Neural progenitor cell (in vitro differentiated cells): Measurements from ENCODE around the gene PPP1R8. TPM values are rescaled to one million over a fixed set of nuclear protein-coding genes. Genes with fewer than 3 reads are reported as not detected.

Experiments used
- DNase-seq: peaks from one replicate; pipeline ENCODE4 v3.0.0-alpha.2; 2016; ENCODE audit warnings: low spot score
- H2AFZ ChIP-seq: fragments of 200-600 bp; sonication (generic); replicated peaks from 2 replicates; pipeline ENCODE4 v1.6.1; 2016; ENCODE audit warnings: antibody characterized with exemption
- H3F3A ChIP-seq: fragments of 200-600 bp; sonication (generic); 2 replicates; pipeline ENCODE4 v1.6.1; 2016; ENCODE audit warnings: antibody characterized with exemption, low read depth
- H3K27ac ChIP-seq: fragments of 200-600 bp; sonication (generic); 2 replicates; pipeline ENCODE4 v1.5.1; 2016; ENCODE audit warnings: mild to moderate bottlenecking
- H3K27me3 ChIP-seq: fragments of 200-600 bp; sonication (generic); 2 replicates; pipeline ENCODE4 v1.6.1; 2016; ENCODE audit warnings: mild to moderate bottlenecking, moderate library complexity
- H3K36me3 ChIP-seq: fragments of 200-600 bp; sonication (generic); 2 replicates; pipeline ENCODE4 v1.5.1; 2016
- H3K4me1 ChIP-seq: fragments of 200-600 bp; sonication (generic); 2 replicates; pipeline ENCODE4 v1.6.1; 2016; ENCODE audit warnings: mixed run types
- H3K4me2 ChIP-seq: fragments of 200-600 bp; sonication (generic); 2 replicates; pipeline ENCODE4 v1.6.1; 2016
- H3K4me3 ChIP-seq: fragments of 200-600 bp; sonication (generic); 2 replicates; pipeline ENCODE4 v1.5.1; 2016
- H3K79me2 ChIP-seq: fragments of 200-600 bp; sonication (generic); 2 replicates; pipeline ENCODE4 v1.6.1; 2016; ENCODE audit warnings: low read depth
- H3K9ac ChIP-seq: fragments of 200-600 bp; sonication (generic); 2 replicates; pipeline ENCODE4 v1.6.1; 2016
- H3K9me3 ChIP-seq: fragments of 200-600 bp; sonication (generic); 2 replicates; pipeline ENCODE4 v1.5.1; 2016; ENCODE audit warnings: low read depth
- H4K20me1 ChIP-seq: fragments of 200-600 bp; sonication (generic); 2 replicates; pipeline ENCODE4 v1.6.1; 2016; ENCODE audit warnings: low read depth
- H3K27ac Mint-ChIP-seq: 3 replicates; pipeline ENCODE4 v1.8.0; 2021; ENCODE audit warnings: mixed read lengths
- H3K27me3 Mint-ChIP-seq: 2 replicates; pipeline ENCODE4 v1.8.0; 2022; ENCODE audit warnings: low read depth, mild to moderate bottlenecking, inconsistent platforms, moderate library complexity, mixed read lengths; ENCODE audit not compliant: insufficient read depth
- H3K36me3 Mint-ChIP-seq: 3 replicates; pipeline ENCODE4 v1.8.0; 2021; ENCODE audit warnings: mixed read lengths
- H3K4me1 Mint-ChIP-seq: 3 replicates; pipeline ENCODE4 v1.8.0; 2021; ENCODE audit warnings: mixed read lengths
- H3K4me3 Mint-ChIP-seq: 3 replicates; pipeline ENCODE4 v1.8.0; 2021; ENCODE audit warnings: mild to moderate bottlenecking, moderate library complexity, mixed read lengths
- H3K9me3 Mint-ChIP-seq: 3 replicates; pipeline ENCODE4 v1.8.0; 2020; ENCODE audit warnings: mixed read lengths
- CTCF ChIP-seq: fragments of 200-600 bp; sonication (generic); IDR thresholded peaks from 2 replicates; pipeline ENCODE4 v1.5.1; 2017; ENCODE audit warnings: antibody characterized with exemption, mild to moderate bottlenecking
- EZH2 ChIP-seq: fragments of 200-600 bp; sonication (generic); IDR thresholded peaks from 2 replicates; pipeline ENCODE4 v1.6.1; 2017; ENCODE audit warnings: antibody characterized with exemption, mild to moderate bottlenecking, moderate library complexity
- EZH2phosphoT487 ChIP-seq: fragments of 200-600 bp; sonication (generic); IDR thresholded peaks from 2 replicates; pipeline ENCODE4 v1.6.1; 2017; ENCODE audit warnings: antibody characterized with exemption
- total RNA-seq: library from RNA; depleted of rRNA; stranded (reverse); fragments of >200 nt; gene quantifications from 2 replicates; pipeline ENCODE4 v1.2.3, GENCODE V29; 2015; ENCODE audit warnings: low replicate concordance

The PPP1R8 gene
- total RNA-seq, 1 donor from 2014 or later = 61.2 TPM

GRCh38 chr1:27809883-27810282 is 20.7 kb upstream of the PPP1R8 start:
- Histone ChIP-seq H3K27me3 (no peaks in the 10 kb centered on the region), H3K9me3 (no peaks in the 10 kb centered on the region), H3K4me1 (no peaks in the 10 kb centered on the region), H3K4me3 (no peak overlapping the region), H3K27ac (no peak overlapping the region), H4K20me1 (peaks cover 3% of the 10 kb centered on the region), H3F3A (no peaks in the 10 kb centered on the region), H3K4me2 (no peak overlapping the region), H3K9ac (no peak overlapping the region), H3K36me3 (no peaks in the 10 kb centered on the region), H2AFZ (no peak overlapping the region), H3K79me2 (no peaks in the 10 kb centered on the region)
- Mint-ChIP-seq H3K27me3 (peaks cover 4% of the 10 kb centered on the region), H3K27ac (no peak overlapping the region), H3K4me3 (no peak overlapping the region), H3K36me3 (peaks cover 2% of the 10 kb centered on the region), H3K9me3 (no peaks in the 10 kb centered on the region), H3K4me1 (no peaks in the 10 kb centered on the region)
- no peak for DNase-seq
- TF ChIP-seq EZH2phosphoT487 (no peak), EZH2 (no peak), CTCF (no peak)

- Histone ChIP-seq H3K9ac (peak overlapping the region; percentile 5), H3K36me3 (no peaks in the 10 kb centered on the region), H3F3A (no peaks in the 10 kb centered on the region), H3K27me3 (no peaks in the 10 kb centered on the region), H3K4me2 (no peak overlapping the region), H4K20me1 (peaks cover 3% of the 10 kb centered on the region), H3K27ac (no peak overlapping the region), H3K9me3 (no peaks in the 10 kb centered on the region), H3K4me1 (no peaks in the 10 kb centered on the region), H2AFZ (no peak overlapping the region), H3K79me2 (no peaks in the 10 kb centered on the region), H3K4me3 (no peak overlapping the region)
- no peak for TF ChIP-seq EZH2
- TF ChIP-seq EZH2phosphoT487 = no peak
- Mint-ChIP-seq H3K36me3 (peaks cover 2% of the 10 kb centered on the region), H3K27me3 (peaks cover 4% of the 10 kb centered on the region), H3K4me3 (no peak overlapping the region), H3K9me3 (no peaks in the 10 kb centered on the region), H3K27ac (peak overlapping the region; percentile 44), H3K4me1 (no peaks in the 10 kb centered on the region)
- DNase-seq = no peak
Observed at GRCh38 chr1:27811741-27812500, 18.7 kb upstream of the PPP1R8 start.

- H3K4me3 ChIP-seq = no peak overlapping the region
- H4K20me1 ChIP-seq = no peaks in the 10 kb centered on the region
- no peaks in the 10 kb centered on the region for H3K9me3 Mint-ChIP-seq
- H3K36me3 Mint-ChIP-seq = peaks cover 8% of the 10 kb centered on the region
- no peak overlapping the region for H3K9ac ChIP-seq
- H3K27me3 ChIP-seq = no peaks in the 10 kb centered on the region
- H3K79me2 ChIP-seq = no peaks in the 10 kb centered on the region
- no peaks in the 10 kb centered on the region for H3K36me3 ChIP-seq
- H3K27ac ChIP-seq = no peak overlapping the region
- TF ChIP-seq EZH2phosphoT487 = no peak
- TF ChIP-seq CTCF = no peak
- TF ChIP-seq EZH2 = no peak
- peaks cover 4% of the 10 kb centered on the region for H3K27me3 Mint-ChIP-seq
- H3K4me3 Mint-ChIP-seq = no peak overlapping the region
- H2AFZ ChIP-seq = no peak overlapping the region
- H3K27ac Mint-ChIP-seq = no peak overlapping the region
- no peak for DNase-seq
- H3K4me2 ChIP-seq = no peak overlapping the region
- H3K9me3 ChIP-seq = no peaks in the 10 kb centered on the region
- no peaks in the 10 kb centered on the region for H3K4me1 Mint-ChIP-seq
- H3K4me1 ChIP-seq = no peaks in the 10 kb centered on the region
- no peaks in the 10 kb centered on the region for H3F3A ChIP-seq
Observed at GRCh38 chr1:27816921-27817630, 13.5 kb upstream of the PPP1R8 start.
